Activated B cell treated with CpG ODN at 0.5 μM for 24 hours (primary cell): Measurements from ENCODE around the gene GMPR2. TPM values are rescaled to one million over a fixed set of nuclear protein-coding genes. Genes with fewer than 3 reads are reported as not detected.
"Not testable (repeated sequence)": the region's sequence is repeated elsewhere in the genome, so short reads cannot be mapped to it uniquely, and the experiment has no call there.

Source experiments
- ATAC-seq: fragments of 200-7000 bp; cut with Tn5 transposase; one replicate; pipeline ENCODE4 v1.10.0; 2021; ENCODE audit warnings: low read depth, mild to moderate bottlenecking, moderate library complexity
- CTCF ChIA-PET: fragments of 350-600 bp; sonication (Branson Sonifier 250); formaldehyde crosslinking; loops from one replicate; lab custom pipeline; 2021; ENCODE audit warnings: antibody characterized with exemption; lab: Charles Lee
- POLR2A ChIA-PET: fragments of 350-600 bp; sonication (Branson Sonifier 250); formaldehyde crosslinking; loops from one replicate; lab custom pipeline; 2021; ENCODE audit warnings: antibody characterized with exemption; lab: Charles Lee
- DNase-seq: peaks from one replicate; pipeline ENCODE4 v3.0.0; 2022
- H3K27ac Mint-ChIP-seq: one replicate; pipeline ENCODE4 v1.8.0; 2020; ENCODE audit warnings: mixed read lengths
- H3K27me3 Mint-ChIP-seq: one replicate; pipeline ENCODE4 v1.8.0; 2021; ENCODE audit warnings: mixed read lengths
- H3K36me3 Mint-ChIP-seq: one replicate; pipeline ENCODE4 v1.8.0; 2021; ENCODE audit warnings: low read depth, mixed read lengths
- H3K4me1 Mint-ChIP-seq: one replicate; pipeline ENCODE4 v1.8.0; 2021; ENCODE audit warnings: mixed read lengths
- H3K4me3 Mint-ChIP-seq: one replicate; pipeline ENCODE4 v1.8.0; 2020; ENCODE audit warnings: mild to moderate bottlenecking, mixed read lengths
- H3K9me3 Mint-ChIP-seq: one replicate; pipeline ENCODE4 v1.8.0; 2020; ENCODE audit warnings: mixed read lengths
- CTCF ChIP-seq: fragments of 200-600 bp; IDR thresholded peaks from one replicate; pipeline ENCODE4 v1.8.0; 2022; ENCODE audit warnings: antibody characterized with exemption, mild to moderate bottlenecking
- intact Hi-C: fragments of 100-400 bp; cut with micrococcal nuclease; formaldehyde crosslinking; loops from one replicate; pipeline ENCODE4 v1.15.1; 2024
- total RNA-seq: library from RNA; stranded (reverse); gene quantifications from 2 replicates; pipeline ENCODE4 v1.2.3, GENCODE V29; 2022

Gene GMPR2
- total RNA-seq, 1 donor from 2014 or later, result 50.2 TPM

GRCh38 chr14:24198814-24199524 is 33.8 kb upstream of the GMPR2 start:
- H3K27me3 Mint-ChIP-seq, result no peaks in the 10 kb centered on the region
- peaks cover 40% of the 10 kb centered on the region for H3K36me3 Mint-ChIP-seq
- H3K4me1 Mint-ChIP-seq, result peaks cover 40% of the 10 kb centered on the region
- peaks cover 6% of the 10 kb centered on the region for H3K9me3 Mint-ChIP-seq
- ATAC-seq (no peak), DNase-seq (no peak)
- CTCF ChIA-PET, result no interaction called here
- intact Hi-C loops, result loop anchor here (5.0 kb wide), 1 partner anchor 233 kb away; no protein-coding TSS in a partner anchor
- POLR2A ChIA-PET, result interaction anchor here (0.6 to 1.3 kb wide), 7 partner anchors 13 to 878 kb away, joined by 3 to 8 read pairs (median 3); partner anchors contain the start of genes CHMP4A and MDP1
- TF ChIP-seq CTCF, result no peak
- H3K27ac Mint-ChIP-seq, result peak overlapping the region; percentile 7
- peak overlapping the region; percentile 7 for H3K4me3 Mint-ChIP-seq

GRCh38 chr14:24202538-24202937 is 30.2 kb upstream of the GMPR2 start:
- DNase-seq, H3K4me3 Mint-ChIP-seq, H3K9me3 Mint-ChIP-seq, H3K27me3 Mint-ChIP-seq, ATAC-seq, intact Hi-C loops, H3K27ac Mint-ChIP-seq: not testable (repeated sequence)
- H3K36me3 Mint-ChIP-seq, result peaks cover 65% of the 10 kb centered on the region
- CTCF ChIA-PET, result interaction anchor here (1.4 kb wide), 1 partner anchor 13 kb away, joined by 5 read pairs; the partner anchor contains the start of gene MDP1
- POLR2A ChIA-PET, result interaction anchor here (1.2 to 1.4 kb wide), 4 partner anchors 10 to 56 kb away, joined by 3 to 4 read pairs (median 4); partner anchors contain the start of genes CHMP4A and PSME2
- peaks cover 32% of the 10 kb centered on the region for H3K4me1 Mint-ChIP-seq

- DNase-seq, H3K27me3 Mint-ChIP-seq, H3K4me3 Mint-ChIP-seq, ATAC-seq, H3K9me3 Mint-ChIP-seq, H3K27ac Mint-ChIP-seq, intact Hi-C loops: not testable (repeated sequence)
- CTCF ChIA-PET, result interaction anchor here (0.6 to 1.4 kb wide), 2 partner anchors 13 to 1391 kb away, joined by 4 to 5 read pairs; partner anchors contain the start of gene MDP1
- peaks cover 73% of the 10 kb centered on the region for H3K36me3 Mint-ChIP-seq
- H3K4me1 Mint-ChIP-seq, result peaks cover 35% of the 10 kb centered on the region
- POLR2A ChIA-PET, result interaction anchor here (0.7 to 1.4 kb wide), 6 partner anchors 9 to 66 kb away, joined by 3 to 4 read pairs (median 4); partner anchors contain the start of genes CHMP4A and PSME2
Measured at GRCh38 chr14:24203249-24203886, 29.4 kb upstream of the GMPR2 start.

- peaks cover 6% of the 10 kb centered on the region for H3K9me3 Mint-ChIP-seq
- no peak overlapping the region for H3K27ac Mint-ChIP-seq
- CTCF ChIA-PET, result no interaction called here
- no peak overlapping the region for H3K4me3 Mint-ChIP-seq
- ATAC-seq (no peak), DNase-seq (no peak)
- H3K4me1 Mint-ChIP-seq, result peaks cover 26% of the 10 kb centered on the region
- peaks cover 70% of the 10 kb centered on the region for H3K36me3 Mint-ChIP-seq
- intact Hi-C loops, result no loop called here
- H3K27me3 Mint-ChIP-seq, result no peaks in the 10 kb centered on the region
- no peak for TF ChIP-seq CTCF
- POLR2A ChIA-PET, result interaction anchor here (0.7 to 1.4 kb wide), 5 partner anchors 8 to 119 kb away, joined by 3 to 5 read pairs (median 4); partner anchors contain the start of genes CHMP4A, MDP1 and PSME1
Measured at GRCh38 chr14:24204163-24205146, 28.3 kb upstream of the GMPR2 start.

- no peak for DNase-seq
- Mint-ChIP-seq H3K36me3 (peaks cover 83% of the 10 kb centered on the region), H3K9me3 (peaks cover 6% of the 10 kb centered on the region), H3K27ac (peak overlapping the region; percentile 57), H3K4me1 (peaks cover 31% of the 10 kb centered on the region), H3K27me3 (no peaks in the 10 kb centered on the region), H3K4me3 (no peak overlapping the region)
- intact Hi-C loops, result no loop called here
- CTCF ChIA-PET, result no interaction called here
- POLR2A ChIA-PET, result interaction anchor here (0.6 to 1.6 kb wide), 6 partner anchors 10 to 1395 kb away, joined by 3 to 9 read pairs (median 3); partner anchors contain the start of genes MDP1 and TM9SF1
- TF ChIP-seq CTCF, result no peak
- no peak for ATAC-seq
Measured at GRCh38 chr14:24206260-24207103, 26.2 kb upstream of the GMPR2 start.
